HUES48 (cell line): Measurements from ENCODE around the gene ZNF394.

Source experiments
- H3K27ac ChIP-seq: one replicate; pipeline ENCODE4 v1.7.0; 2013; ENCODE audit warnings: low read depth, low read length, inconsistent platforms
- H3K27me3 ChIP-seq: 2 replicates; pipeline ENCODE4 v1.6.1; 2013; ENCODE audit warnings: mild to moderate bottlenecking, low read length; ENCODE audit not compliant: control insufficient read depth, insufficient read depth
- H3K36me3 ChIP-seq: 2 replicates; pipeline ENCODE4 v1.6.1; 2013; ENCODE audit warnings: low read length; ENCODE audit not compliant: control insufficient read depth, insufficient read depth
- H3K4me1 ChIP-seq: 2 replicates; pipeline ENCODE4 v1.6.1; 2013; ENCODE audit warnings: mild to moderate bottlenecking, low read length; ENCODE audit not compliant: control insufficient read depth, insufficient read depth
- H3K4me3 ChIP-seq: 2 replicates; pipeline ENCODE4 v1.5.1; 2013; ENCODE audit warnings: mild to moderate bottlenecking, low read depth, low read length
- H3K9ac ChIP-seq: 2 replicates; pipeline ENCODE4 v1.6.1; 2013; ENCODE audit warnings: mild to moderate bottlenecking, low read depth, low read length, moderate library complexity
- H3K9me3 ChIP-seq: 2 replicates; pipeline ENCODE4 v1.6.1; 2013; ENCODE audit warnings: low read length; ENCODE audit not compliant: control insufficient read depth, insufficient read depth

ZNF394 gene

DNA sequence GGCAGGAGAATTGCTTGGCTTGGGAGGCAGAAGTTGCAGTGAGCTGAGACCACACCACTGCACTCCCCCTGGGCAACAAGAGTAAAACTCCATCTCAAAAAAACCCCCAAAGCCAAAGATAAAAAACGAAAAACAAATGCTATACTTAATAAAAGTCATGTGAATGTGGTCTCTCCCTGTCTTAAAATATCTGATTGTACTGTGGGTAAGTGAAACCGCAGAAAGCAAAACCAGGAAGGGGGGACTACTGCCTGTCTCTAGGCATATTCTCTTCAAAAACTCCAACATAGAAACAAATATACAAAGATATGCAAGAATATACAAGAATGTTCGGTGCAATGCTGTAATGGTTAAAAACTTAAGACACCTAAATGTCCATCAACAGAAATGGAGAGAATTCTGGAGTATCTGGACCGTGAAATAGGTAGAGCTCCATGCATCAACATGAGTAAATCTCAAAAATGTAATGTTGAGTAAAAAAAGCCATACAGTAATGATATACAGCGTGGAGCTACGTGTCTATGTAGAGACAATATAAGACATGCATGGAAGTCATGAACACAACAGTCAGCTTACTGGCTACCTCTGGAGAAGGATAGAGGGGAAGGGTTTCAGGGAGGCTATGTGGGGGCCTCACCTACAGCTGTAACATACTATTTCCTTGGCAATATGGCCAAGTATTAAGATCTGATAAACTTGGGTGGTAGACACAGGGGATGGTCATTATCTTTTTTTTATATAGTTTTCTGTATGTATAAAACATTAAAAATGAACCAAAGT lies 2.1 kb downstream of the ZNF394 start:
- H3K36me3 ChIP-seq, result peaks cover 34% of the 10 kb centered on the region
- H3K9me3 ChIP-seq, result peaks cover 8% of the 10 kb centered on the region
- no peak overlapping the region for H3K27ac ChIP-seq
- H3K27me3 ChIP-seq, result no peaks in the 10 kb centered on the region
- peak overlapping the region; percentile 97 for H3K4me3 ChIP-seq
- H3K4me1 ChIP-seq, result no peaks in the 10 kb centered on the region
- no peak overlapping the region for H3K9ac ChIP-seq

DNA sequence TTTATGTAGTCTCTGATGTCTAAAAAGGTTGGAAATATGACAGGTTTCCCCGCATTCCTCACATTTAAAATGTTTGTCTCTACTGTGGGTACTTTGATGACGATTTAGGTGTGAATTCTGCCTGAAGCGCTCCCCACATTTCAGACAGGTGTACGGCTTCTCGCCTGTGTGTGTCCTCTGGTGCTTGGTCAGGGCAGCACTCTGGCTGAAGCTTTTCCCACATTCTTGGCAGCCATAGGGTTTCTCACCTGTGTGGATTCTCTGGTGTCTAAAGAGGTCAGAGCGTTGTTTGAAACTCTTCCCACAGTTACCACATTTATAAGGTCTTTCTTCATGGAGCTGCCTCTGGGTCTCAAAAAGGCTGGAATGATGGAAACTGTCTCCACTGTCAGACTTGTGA lies 6.3 kb downstream of the ZNF394 start:
- H3K36me3 ChIP-seq, result peaks cover 37% of the 10 kb centered on the region
- no peaks in the 10 kb centered on the region for H3K4me1 ChIP-seq
- H3K9ac ChIP-seq, result no peak overlapping the region
- H3K4me3 ChIP-seq, result no peak overlapping the region
- peaks cover 8% of the 10 kb centered on the region for H3K9me3 ChIP-seq
- H3K27me3 ChIP-seq, result no peaks in the 10 kb centered on the region
- no peak overlapping the region for H3K27ac ChIP-seq

DNA sequence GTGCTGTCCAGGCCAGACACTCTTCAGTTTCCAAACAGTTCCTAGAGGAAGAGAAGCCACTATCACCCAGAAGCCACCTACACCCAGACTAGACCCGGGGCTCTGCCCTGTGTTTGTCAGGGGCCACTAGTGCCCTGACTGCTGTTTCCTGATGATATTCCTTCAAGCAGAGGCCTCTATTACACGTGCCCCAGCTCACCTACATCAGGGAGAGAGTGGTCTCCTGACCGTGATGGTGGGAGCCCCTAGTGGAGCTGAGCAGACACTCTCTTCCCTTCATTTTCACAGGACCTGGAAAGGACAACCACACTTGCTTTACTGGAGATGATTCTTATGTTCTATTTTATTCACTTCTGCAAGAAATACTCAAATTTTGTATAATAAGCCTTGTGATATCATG lies 9.2 kb downstream of the ZNF394 start:
- Histone ChIP-seq H3K36me3 (peaks cover 22% of the 10 kb centered on the region), H3K9me3 (peaks cover 8% of the 10 kb centered on the region), H3K4me1 (no peaks in the 10 kb centered on the region), H3K27me3 (no peaks in the 10 kb centered on the region), H3K9ac (no peak overlapping the region), H3K4me3 (no peak overlapping the region), H3K27ac (no peak overlapping the region)

DNA sequence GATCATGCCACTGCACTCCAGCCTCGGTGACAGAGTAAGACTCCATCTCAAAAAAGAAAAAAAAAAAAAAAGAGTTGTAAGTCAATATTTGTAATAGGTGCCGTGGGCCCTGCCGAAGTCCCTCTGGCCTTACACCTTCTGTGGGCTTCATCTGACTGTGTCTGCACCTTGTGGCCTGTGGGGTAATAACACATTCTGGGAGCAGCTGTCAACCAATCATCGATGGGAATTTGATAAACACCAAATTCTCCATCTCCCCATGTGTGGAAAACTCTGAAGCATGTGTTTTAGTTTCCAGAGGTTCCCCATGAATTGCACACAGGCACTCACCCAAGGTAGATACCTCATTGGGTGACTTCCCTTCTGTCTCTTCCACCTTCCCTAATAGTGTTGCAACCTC lies 10.8 kb downstream of the ZNF394 start:
- Histone ChIP-seq H3K27ac (no peak overlapping the region), H3K27me3 (no peaks in the 10 kb centered on the region), H3K4me3 (no peak overlapping the region), H3K4me1 (no peaks in the 10 kb centered on the region), H3K9ac (no peak overlapping the region), H3K36me3 (peaks cover 23% of the 10 kb centered on the region), H3K9me3 (peaks cover 6% of the 10 kb centered on the region)

DNA sequence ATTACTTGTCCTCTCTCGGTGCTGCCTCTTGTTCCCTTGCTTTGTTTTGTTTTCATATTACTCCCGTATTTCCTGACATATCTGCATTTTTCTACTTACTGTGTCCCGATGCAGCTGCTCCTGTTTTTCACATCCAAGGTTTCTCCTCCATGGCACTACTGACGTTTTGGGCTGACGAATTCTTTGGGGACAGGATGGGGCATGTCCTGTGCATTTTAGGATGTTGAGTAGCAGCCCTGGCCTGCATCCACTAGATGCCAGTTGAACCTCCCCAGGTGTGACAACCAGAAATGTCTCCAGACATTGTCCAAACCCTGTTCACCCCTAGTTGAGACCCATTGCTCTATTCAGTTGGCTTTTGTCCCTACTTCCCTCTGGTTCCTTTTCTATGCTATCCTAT lies 15.0 kb downstream of the ZNF394 start:
- Histone ChIP-seq H3K36me3 (peaks cover 33% of the 10 kb centered on the region), H3K9ac (no peak overlapping the region), H3K4me3 (no peak overlapping the region), H3K4me1 (no peaks in the 10 kb centered on the region), H3K27ac (no peak overlapping the region), H3K9me3 (no peaks in the 10 kb centered on the region), H3K27me3 (no peaks in the 10 kb centered on the region)

DNA sequence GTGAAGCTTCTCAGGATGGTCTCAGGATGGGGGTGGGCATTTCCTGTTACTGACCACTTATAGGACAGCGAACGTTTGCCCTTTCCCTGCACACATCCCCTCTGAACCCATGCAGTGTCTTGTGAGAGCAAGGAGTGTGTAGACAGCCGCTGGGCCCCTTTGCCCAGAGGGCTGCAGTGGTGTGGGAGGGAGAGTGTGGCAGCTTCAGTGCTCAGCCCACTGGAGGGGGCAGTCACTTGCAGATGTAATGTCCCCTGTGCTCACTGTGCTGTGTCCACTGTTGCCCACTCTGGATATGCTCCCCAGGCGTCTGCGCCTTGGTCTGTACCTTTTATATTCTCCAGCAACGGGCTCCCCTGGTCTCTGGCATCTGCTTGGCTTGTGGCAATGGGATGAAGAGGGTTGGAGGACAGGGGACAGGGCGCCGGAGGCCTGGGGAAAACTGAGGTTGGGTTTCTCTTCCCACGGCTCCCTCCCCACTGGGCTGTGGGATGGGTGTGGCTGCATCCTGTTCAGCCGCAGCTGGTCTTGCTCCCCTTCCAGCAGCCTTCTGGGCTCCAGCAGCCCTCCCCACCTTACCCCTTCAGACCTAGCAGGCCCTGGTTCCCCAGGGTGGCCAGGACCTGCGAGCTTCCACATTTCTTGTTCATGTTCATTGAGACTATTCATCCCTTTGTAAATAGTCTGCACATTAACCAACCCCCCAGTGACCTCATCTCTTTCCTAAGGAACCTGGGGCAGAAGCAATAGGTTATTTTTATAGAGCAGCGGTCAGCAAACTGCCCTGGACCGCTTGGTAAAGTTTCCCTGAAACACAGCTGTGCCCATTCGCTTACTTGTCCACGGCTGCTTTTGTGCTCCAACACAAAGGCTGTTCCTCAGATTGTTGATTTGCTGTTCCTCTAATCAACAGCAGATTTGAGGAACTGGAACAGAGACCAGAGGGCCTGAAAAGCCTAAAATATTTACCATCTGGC lies 21.3 kb downstream of the ZNF394 start:
- Histone ChIP-seq H3K27me3 (no peaks in the 10 kb centered on the region), H3K4me1 (peaks cover 3% of the 10 kb centered on the region; the same call in 1 of the 2 replicates), H3K9me3 (no peaks in the 10 kb centered on the region), H3K9ac (no peak overlapping the region), H3K36me3 (peaks cover 48% of the 10 kb centered on the region), H3K27ac (no peak overlapping the region), H3K4me3 (no peak overlapping the region)

DNA sequence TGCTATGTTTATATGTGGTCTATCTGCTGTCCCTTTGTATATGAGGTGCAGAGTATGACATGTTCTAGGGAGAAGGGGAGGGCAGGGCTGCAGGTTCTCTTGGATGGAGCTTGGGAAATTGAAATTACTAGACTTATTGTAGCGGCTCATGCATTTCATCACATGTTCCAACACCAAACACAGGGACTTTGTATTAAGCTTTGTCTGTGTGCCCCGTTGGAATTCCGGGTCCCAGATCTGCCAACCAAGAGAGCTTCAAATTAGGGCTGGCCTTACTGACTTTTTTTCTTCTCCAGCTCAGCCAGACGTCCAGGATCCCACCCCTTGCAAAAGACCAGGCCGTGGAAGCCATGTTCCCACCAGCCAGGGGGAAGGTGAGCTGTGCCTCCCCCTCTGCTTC lies 24.0 kb downstream of the ZNF394 start:
- peaks cover 3% of the 10 kb centered on the region; the same call in 1 of the 2 replicates for H3K4me1 ChIP-seq
- H3K36me3 ChIP-seq, result peaks cover 36% of the 10 kb centered on the region
- no peak overlapping the region for H3K9ac ChIP-seq
- H3K9me3 ChIP-seq, result no peaks in the 10 kb centered on the region
- no peaks in the 10 kb centered on the region for H3K27me3 ChIP-seq
- no peak overlapping the region for H3K4me3 ChIP-seq
- H3K27ac ChIP-seq, result no peak overlapping the region

DNA sequence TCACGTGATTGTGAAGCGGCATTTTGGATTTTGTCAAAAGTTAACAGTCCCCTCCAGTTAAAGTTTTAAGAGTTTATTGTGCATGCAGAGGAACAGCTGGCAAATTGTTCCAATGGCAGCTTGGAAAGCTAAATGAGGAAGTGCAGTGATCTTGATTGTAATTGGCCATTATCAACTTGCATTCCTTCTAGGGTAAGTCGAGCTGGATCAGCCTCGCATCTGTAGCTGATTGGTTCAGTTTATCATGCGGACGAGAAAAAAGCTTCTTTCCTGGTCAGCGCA lies 26.8 kb downstream of the ZNF394 start:
- Histone ChIP-seq H3K27me3 (no peaks in the 10 kb centered on the region), H3K9me3 (no peaks in the 10 kb centered on the region), H3K9ac (peak overlapping the region; percentile 75), H3K4me3 (peak overlapping the region; percentile 99), H3K27ac (peak overlapping the region; percentile 71), H3K36me3 (peaks cover 16% of the 10 kb centered on the region), H3K4me1 (peaks cover 3% of the 10 kb centered on the region; the same call in 1 of the 2 replicates)

DNA sequence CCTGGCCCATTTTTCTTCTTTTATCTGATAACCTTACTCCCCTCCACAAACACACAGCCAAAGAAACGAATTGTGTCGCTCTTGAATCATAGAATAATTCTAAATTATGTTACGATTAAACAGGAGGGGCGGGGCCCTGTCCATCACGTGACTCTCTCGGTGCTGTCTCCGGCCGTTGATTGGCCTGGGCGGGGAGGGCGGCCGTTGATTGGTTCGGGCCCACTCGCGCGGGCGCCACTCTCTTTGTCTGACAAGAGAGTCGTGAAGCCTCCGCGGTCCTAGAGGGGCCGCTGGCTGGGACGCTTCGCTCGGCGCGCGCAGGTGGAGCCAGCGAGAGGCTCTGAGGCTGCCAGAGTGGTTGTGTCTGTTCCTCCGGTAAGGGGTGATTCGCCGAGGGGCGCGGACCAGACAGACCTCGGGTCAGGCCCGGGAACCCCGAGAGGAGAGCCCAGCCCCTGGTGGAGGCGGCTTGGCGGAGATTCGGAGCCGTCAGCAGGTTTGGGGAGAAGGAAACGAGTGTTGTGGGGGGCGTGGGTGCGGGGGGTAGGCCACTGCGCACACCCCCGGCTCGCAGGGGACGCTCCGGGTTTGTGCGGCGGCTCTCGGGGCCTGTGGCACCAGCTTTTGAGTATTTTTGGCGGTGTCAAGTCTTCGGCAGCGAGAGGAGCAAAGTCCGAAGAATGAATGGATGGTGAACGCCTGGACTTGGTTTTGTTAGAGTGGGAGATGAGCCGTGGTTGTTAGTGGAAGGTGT lies 27.3 kb downstream of the ZNF394 start, which contains the start of gene ZNF789:
Gene ZNF789, plus strand, starts transcription at position 330 of the 754 bp plus-strand sequence. CDS start 3,567 bp downstream, outside the sequence.
- H3K36me3 ChIP-seq, result peaks cover 12% of the 10 kb centered on the region
- H3K27me3 ChIP-seq, result no peaks in the 10 kb centered on the region
- peaks cover 3% of the 10 kb centered on the region; the same call in 1 of the 2 replicates for H3K4me1 ChIP-seq
- peak within 1 kb of the TSS; percentile 99 for H3K4me3 ChIP-seq
- no peaks in the 10 kb centered on the region for H3K9me3 ChIP-seq
- peak within 1 kb of the TSS; percentile 75 for H3K9ac ChIP-seq
- H3K27ac ChIP-seq, result peak within 1 kb of the TSS; percentile 87

DNA sequence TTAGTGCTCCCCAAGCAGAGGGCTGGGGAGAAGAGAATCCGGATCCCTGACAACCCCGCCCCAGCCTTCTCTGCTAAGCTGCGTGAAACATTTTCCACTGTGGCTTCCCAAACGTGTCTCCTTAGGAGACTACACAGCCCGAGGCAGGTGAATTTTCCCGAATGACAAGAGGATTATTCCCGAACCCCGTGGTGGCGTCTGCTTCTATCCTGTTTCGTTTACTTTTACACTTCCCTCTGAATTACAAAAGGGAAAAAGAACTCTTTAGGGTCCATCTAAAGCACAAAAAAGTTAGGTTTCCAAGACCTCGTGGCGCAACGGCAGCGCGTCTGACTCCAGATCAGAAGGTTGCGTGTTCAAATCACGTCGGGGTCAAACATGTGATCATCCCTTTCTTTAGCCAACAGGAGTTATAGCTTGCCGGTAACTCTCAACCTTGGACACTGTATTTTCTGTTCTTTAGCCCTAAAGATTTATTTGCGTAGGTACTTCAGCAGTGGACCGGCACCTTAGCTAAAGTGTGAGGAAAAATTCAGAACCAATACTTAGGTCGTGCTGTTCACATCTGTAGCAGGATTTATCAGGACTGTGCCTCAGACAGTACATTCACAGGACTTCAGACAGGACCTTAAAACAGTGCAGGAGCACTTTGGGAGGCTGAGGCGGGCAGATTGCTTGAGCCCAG lies 30.6 kb downstream of the ZNF394 start:
- Histone ChIP-seq H3K9me3 (no peaks in the 10 kb centered on the region), H3K4me3 (peak overlapping the region; percentile 59), H3K36me3 (no peaks in the 10 kb centered on the region), H3K27me3 (no peaks in the 10 kb centered on the region), H3K27ac (no peak overlapping the region), H3K9ac (peak overlapping the region; percentile 41; the same call in 1 of the 2 replicates), H3K4me1 (peaks cover 3% of the 10 kb centered on the region; the same call in 1 of the 2 replicates)
